K562 (cell line): ENCODE results near the gene ZBTB22. TPM values are rescaled to one million over a fixed set of nuclear protein-coding genes. Genes with fewer than 3 reads are reported as not detected.

Experiments
- BCL6 ChIP-seq: fragments of 250-450 bp; sonication (Bioruptor Pico); IDR thresholded peaks from 2 replicates; pipeline ENCODE4 v1.4.0; 2020
- ELF2 ChIP-seq: fragments of 250-450 bp; sonication (Bioruptor Pico); IDR thresholded peaks from 2 replicates; pipeline ENCODE4 v1.5.0; 2021; ENCODE audit warnings: mild to moderate bottlenecking
- FOXJ2 ChIP-seq: fragments of 200-800 bp; sonication (Bioruptor generic); IDR thresholded peaks from 2 replicates; pipeline ENCODE4 v1.6.1; 2016; ENCODE audit warnings: missing genetic modification characterization, missing compliant biosample characterization
- FOXJ3 ChIP-seq: sonication (generic); formaldehyde crosslinking; IDR thresholded peaks from 2 replicates; pipeline ENCODE4 v1.4.0; 2020; ENCODE audit warnings: mild to moderate bottlenecking, missing genetic modification reagents
- GTF2E2 ChIP-seq: fragments of 200-800 bp; sonication (Bioruptor generic); IDR thresholded peaks from 2 replicates; pipeline ENCODE4 v1.6.1; 2016; ENCODE audit warnings: missing genetic modification characterization, missing compliant biosample characterization
- HLTF ChIP-seq: fragments of 450-650 bp; IDR thresholded peaks from 2 replicates; pipeline ENCODE4 v1.6.1; 2016
- JUN ChIP-seq, 2 experiments: sonication (generic) in 1 of 2; formaldehyde crosslinking in 1 of 2; IDR thresholded peaks; 2 replicates each; pipeline versions ENCODE4 v1.6.1 to v1.8.0; 2012 to 2022; ENCODE audit warnings: borderline replicate concordance in 2 of 2, mild to moderate bottlenecking in 2 of 2, improper control_type of control experiment in 1 of 2, low read depth in 1 of 2, low read length in 1 of 2, missing genetic modification reagents in 1 of 2
- KLF16 ChIP-seq: IDR thresholded peaks from 2 replicates; pipeline ENCODE4 v1.6.1; 2016; ENCODE audit warnings: antibody characterized with exemption
- NFIC ChIP-seq: fragments of 450-650 bp; IDR thresholded peaks from 2 replicates; pipeline ENCODE4 v1.6.1; 2017; ENCODE audit warnings: mild to moderate bottlenecking, inconsistent platforms
- PML ChIP-seq: IDR thresholded peaks from 2 replicates; pipeline ENCODE4 v1.6.1; 2012; ENCODE audit warnings: low read length, inconsistent platforms
- POLR2G ChIP-seq: fragments of 200-400 bp; formaldehyde crosslinking; IDR thresholded peaks from 2 replicates; pipeline ENCODE4 v1.6.1; 2017; ENCODE audit warnings: low read depth, mild to moderate bottlenecking, antibody characterized with exemption, low read length, moderate library complexity
- RFX7 ChIP-seq: fragments of 250-450 bp; sonication (Bioruptor Pico); IDR thresholded peaks from 2 replicates; pipeline ENCODE4 v1.5.1; 2021; ENCODE audit warnings: mild to moderate bottlenecking
- ZBED1 ChIP-seq: IDR thresholded peaks from 2 replicates; pipeline ENCODE4 v1.6.1; 2014
- ZNF146 ChIP-seq: IDR thresholded peaks from one replicate; pipeline ENCODE4 v1.6.1; 2018; ENCODE audit warnings: missing compliant biosample characterization; ENCODE audit not compliant: unreplicated experiment
- ZNF224 ChIP-seq: sonication (generic); formaldehyde crosslinking; IDR thresholded peaks from 2 replicates; pipeline ENCODE4 v1.8.0; 2022; ENCODE audit warnings: mild to moderate bottlenecking, missing genetic modification reagents
- ZNF232 ChIP-seq: sonication (generic); formaldehyde crosslinking; IDR thresholded peaks from 2 replicates; pipeline ENCODE4 v1.8.0; 2022; ENCODE audit warnings: mild to moderate bottlenecking, missing genetic modification reagents
- ZNF3 ChIP-seq: fragments of 250-450 bp; sonication (Bioruptor Pico); IDR thresholded peaks from 2 replicates; pipeline ENCODE4 v1.5.0; 2021; ENCODE audit warnings: mild to moderate bottlenecking, moderate library complexity
- polyA plus RNA-seq, 8 experiments: library from polyadenylated mRNA; depleted of rRNA in 4 of 8; stranded (reverse) in 5 of 8; unstranded in 3 of 8; fragments of >200 nt; fragmentation: Nextera tagmentation in 2 of 8; fragmentation: Illumina TruSeq in 1 of 8; extraction: Ambion mirVana in 2 of 8; extraction: Trizol in 1 of 8; gene quantifications; 2 replicates each; pipeline versions ENCODE4 v1.2.1 to v1.2.3, GENCODE V29; 2011 to 2014; ENCODE audit warnings: inconsistent platforms in 1 of 8, missing spikeins in 1 of 8
- total RNA-seq, 7 experiments: library from RNA; depleted of rRNA in 6 of 7; stranded (reverse); fragments of >200 nt in 6 of 7; fragmentation: Illumina TruSeq in 2 of 7; extraction: Trizol in 2 of 7; gene quantifications; 2 replicates each; pipeline versions ENCODE4 v1.2.1 to v1.2.3, GENCODE V29; 2011 to 2021; ENCODE audit warnings: low replicate concordance in 1 of 7
- TF ChIP-seq, protein P1 (sequence below), 2 experiments: fragments of 450-650 bp in 1 of 2; sonication (generic) in 1 of 2; formaldehyde crosslinking in 1 of 2; IDR thresholded peaks; 2 replicates each; pipeline versions ENCODE4 v1.7.1 to v1.9.0; 2016 to 2022; ENCODE audit warnings: inconsistent platforms in 1 of 2, mild to moderate bottlenecking in 1 of 2, missing genetic modification reagents in 1 of 2

Gene ZBTB22
- total and polyA plus RNA-seq, 9 of the 15 experiments (the other 6 are each of a cell fraction or from before 2014, with no cell fraction given), result 0.21 to 11.9 (median 7.1) TPM

DNA sequence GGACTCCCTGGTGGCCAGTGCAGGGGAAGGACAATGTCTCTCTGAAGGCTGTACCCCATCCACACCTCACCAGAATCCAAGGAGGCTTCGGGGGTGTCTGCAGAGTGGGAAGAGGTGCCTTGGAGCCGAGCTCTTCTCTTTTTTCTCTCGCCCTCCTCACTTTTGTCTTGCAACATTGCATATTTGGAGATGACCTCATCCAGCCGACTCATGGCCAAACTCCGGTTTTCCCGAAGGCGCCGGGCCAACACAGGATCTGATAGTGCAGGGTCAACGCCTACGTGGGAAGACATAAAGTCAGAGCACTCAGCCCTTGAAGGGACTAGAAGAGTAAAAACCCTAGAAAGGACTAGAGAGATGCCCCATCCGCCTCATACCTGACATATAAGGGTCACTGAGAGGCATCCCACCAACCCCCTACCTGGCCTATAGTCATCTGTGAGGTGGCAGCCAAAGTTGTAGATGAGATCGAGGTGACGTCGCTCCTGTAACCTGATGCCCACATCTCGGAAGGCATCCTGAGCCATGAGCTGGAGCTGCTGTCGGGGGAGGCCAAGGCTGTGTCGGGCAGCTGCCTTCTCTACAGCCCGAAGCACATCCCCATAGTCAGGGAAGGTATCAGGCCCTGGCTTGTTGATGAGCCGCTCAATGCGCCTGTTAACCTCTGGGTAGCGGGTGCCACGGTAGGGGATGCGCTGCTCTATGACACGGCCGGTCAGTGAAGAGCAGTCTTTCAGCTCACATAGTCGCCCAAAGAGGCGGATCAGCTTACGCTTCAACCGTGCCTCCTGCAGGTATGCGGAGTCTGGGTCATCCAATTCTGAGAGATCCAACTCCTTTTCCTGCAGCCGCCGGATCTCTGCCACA, 3.0 kb upstream of the ZBTB22 start (continued):
- TF ChIP-seq, protein P1, sequence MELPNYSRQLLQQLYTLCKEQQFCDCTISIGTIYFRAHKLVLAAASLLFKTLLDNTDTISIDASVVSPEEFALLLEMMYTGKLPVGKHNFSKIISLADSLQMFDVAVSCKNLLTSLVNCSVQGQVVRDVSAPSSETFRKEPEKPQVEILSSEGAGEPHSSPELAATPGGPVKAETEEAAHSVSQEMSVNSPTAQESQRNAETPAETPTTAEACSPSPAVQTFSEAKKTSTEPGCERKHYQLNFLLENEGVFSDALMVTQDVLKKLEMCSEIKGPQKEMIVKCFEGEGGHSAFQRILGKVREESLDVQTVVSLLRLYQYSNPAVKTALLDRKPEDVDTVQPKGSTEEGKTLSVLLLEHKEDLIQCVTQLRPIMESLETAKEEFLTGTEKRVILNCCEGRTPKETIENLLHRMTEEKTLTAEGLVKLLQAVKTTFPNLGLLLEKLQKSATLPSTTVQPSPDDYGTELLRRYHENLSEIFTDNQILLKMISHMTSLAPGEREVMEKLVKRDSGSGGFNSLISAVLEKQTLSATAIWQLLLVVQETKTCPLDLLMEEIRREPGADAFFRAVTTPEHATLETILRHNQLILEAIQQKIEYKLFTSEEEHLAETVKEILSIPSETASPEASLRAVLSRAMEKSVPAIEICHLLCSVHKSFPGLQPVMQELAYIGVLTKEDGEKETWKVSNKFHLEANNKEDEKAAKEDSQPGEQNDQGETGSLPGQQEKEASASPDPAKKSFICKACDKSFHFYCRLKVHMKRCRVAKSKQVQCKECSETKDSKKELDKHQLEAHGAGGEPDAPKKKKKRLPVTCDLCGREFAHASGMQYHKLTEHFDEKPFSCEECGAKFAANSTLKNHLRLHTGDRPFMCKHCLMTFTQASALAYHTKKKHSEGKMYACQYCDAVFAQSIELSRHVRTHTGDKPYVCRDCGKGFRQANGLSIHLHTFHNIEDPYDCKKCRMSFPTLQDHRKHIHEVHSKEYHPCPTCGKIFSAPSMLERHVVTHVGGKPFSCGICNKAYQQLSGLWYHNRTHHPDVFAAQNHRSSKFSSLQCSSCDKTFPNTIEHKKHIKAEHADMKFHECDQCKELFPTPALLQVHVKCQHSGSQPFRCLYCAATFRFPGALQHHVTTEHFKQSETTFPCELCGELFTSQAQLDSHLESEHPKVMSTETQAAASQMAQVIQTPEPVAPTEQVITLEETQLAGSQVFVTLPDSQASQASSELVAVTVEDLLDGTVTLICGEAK (IDR thresholded peaks at IDR 0.05), result no peak
- TF ChIP-seq, protein P1 (CRISPR knock-in tag; IDR thresholded peaks at IDR 0.05), result no peak
- TF ChIP-seq RFX7 (CRISPR knock-in tag) (no peak), GTF2E2 (tag) (0 out of 2 replicates have a peak, but pooled peaks have one; percentile 26), HLTF (no peak), ZNF232 (CRISPR knock-in tag) (no peak), FOXJ2 (tag) (no peak), ZNF146 (CRISPR knock-in tag) (no peak), PML (no peak), POLR2G (0 out of 2 replicates have a peak, but pooled peaks have one; percentile 28), BCL6 (CRISPR knock-in tag) (no peak), ZNF224 (CRISPR knock-in tag) (no peak), NFIC (peak; percentile 58), ZNF3 (CRISPR knock-in tag) (no peak), ELF2 (no peak), ZBED1 (no peak), KLF16 (no peak), FOXJ3 (CRISPR knock-in tag) (no peak), JUN (IDR thresholded peaks at IDR 0.05; ENCODE audit: borderline replicate concordance, low read depth, low read length) (peak; percentile 93), JUN (CRISPR knock-in tag; IDR thresholded peaks at IDR 0.05; ENCODE audit: borderline replicate concordance) (peak; percentile 94; the same call in 1 of the 2 replicates)
